GM23338 (cell line): ENCODE results near the gene RYR1. TPM values are rescaled to one million over a fixed set of nuclear protein-coding genes. Genes with fewer than 3 reads are reported as not detected.

ENCODE experiments used
- ATAC-seq: fragments of 200-7000 bp; cut with Tn5 transposase; 3 replicates; pipeline ENCODE4 v1.9.1; 2020
- DNase-seq: peaks from one replicate; pipeline ENCODE4 v3.0.0-alpha.2; 2015; ENCODE audit warnings: low spot score
- H2AFZ ChIP-seq: fragments of 200-600 bp; sonication (generic); 2 replicates; pipeline ENCODE4 v1.8.0; 2016; ENCODE audit warnings: antibody characterized with exemption, mild to moderate bottlenecking, moderate library complexity
- H3F3A ChIP-seq: fragments of 200-600 bp; sonication (generic); replicated peaks from 2 replicates; pipeline ENCODE4 v1.8.0; 2017; ENCODE audit warnings: antibody characterized with exemption, mixed run types, low read depth
- H3K27ac ChIP-seq: fragments of 200-600 bp; sonication (generic); 2 replicates; pipeline ENCODE4 v1.6.1; 2016; ENCODE audit warnings: low read depth
- H3K27me3 ChIP-seq: fragments of 200-600 bp; sonication (generic); 2 replicates; pipeline ENCODE4 v1.8.0; 2016; ENCODE audit warnings: mild to moderate bottlenecking, mixed run types, moderate library complexity; ENCODE audit not compliant: insufficient read depth
- H3K36me3 ChIP-seq: fragments of 200-600 bp; sonication (generic); 2 replicates; pipeline ENCODE4 v1.8.0; 2016; ENCODE audit warnings: mild to moderate bottlenecking; ENCODE audit not compliant: insufficient read depth
- H3K4me1 ChIP-seq: fragments of 200-600 bp; sonication (generic); 2 replicates; pipeline ENCODE4 v1.8.0; 2016; ENCODE audit warnings: mild to moderate bottlenecking, moderate library complexity; ENCODE audit not compliant: insufficient read depth
- H3K4me2 ChIP-seq: fragments of 200-600 bp; sonication (generic); 2 replicates; pipeline ENCODE4 v1.7.1; 2017; ENCODE audit warnings: mixed run types
- H3K4me3 ChIP-seq: fragments of 200-600 bp; sonication (generic); 2 replicates; pipeline ENCODE4 v1.6.1; 2016; ENCODE audit warnings: mixed run types
- H3K79me2 ChIP-seq: fragments of 200-600 bp; sonication (generic); replicated peaks from 2 replicates; pipeline ENCODE4 v1.8.0; 2017; ENCODE audit warnings: mild to moderate bottlenecking; ENCODE audit not compliant: insufficient read depth
- H3K9me2 ChIP-seq: fragments of 200-600 bp; sonication (generic); 2 replicates; pipeline ENCODE4 v1.8.0; 2017; ENCODE audit not compliant: insufficient read depth
- H4K20me1 ChIP-seq: fragments of 200-600 bp; sonication (generic); replicated peaks from 2 replicates; pipeline ENCODE4 v1.8.0; 2017; ENCODE audit warnings: mild to moderate bottlenecking; ENCODE audit not compliant: insufficient read depth
- H3K27ac Mint-ChIP-seq: 2 replicates; pipeline ENCODE4 v1.8.0; 2020; ENCODE audit warnings: inconsistent platforms, mild to moderate bottlenecking, moderate library complexity, mixed read lengths
- H3K27me3 Mint-ChIP-seq: 3 replicates; pipeline ENCODE4 v1.8.0; 2022; ENCODE audit warnings: low read depth, mild to moderate bottlenecking, moderate library complexity, mixed read lengths, inconsistent platforms; ENCODE audit not compliant: insufficient read depth, poor library complexity
- H3K36me3 Mint-ChIP-seq: 3 replicates; pipeline ENCODE4 v1.8.0; 2021; ENCODE audit warnings: low read depth, mild to moderate bottlenecking, inconsistent platforms, moderate library complexity, mixed read lengths
- H3K4me1 Mint-ChIP-seq: 3 replicates; pipeline ENCODE4 v1.8.0; 2020; ENCODE audit warnings: mild to moderate bottlenecking, inconsistent platforms, mixed read lengths
- H3K4me3 Mint-ChIP-seq: 3 replicates; pipeline ENCODE4 v1.8.0; 2021; ENCODE audit warnings: moderate library complexity, mild to moderate bottlenecking, inconsistent platforms, mixed read lengths
- H3K9me3 Mint-ChIP-seq: 3 replicates; pipeline ENCODE4 v1.8.0; 2020; ENCODE audit warnings: moderate library complexity, mild to moderate bottlenecking, inconsistent platforms, mixed read lengths
- CREB1 ChIP-seq: fragments of 250-450 bp; sonication (Bioruptor Pico); IDR thresholded peaks from 2 replicates; pipeline ENCODE4 v1.5.0; 2020; ENCODE audit warnings: low read depth, mild to moderate bottlenecking, moderate library complexity
- CTCF ChIP-seq, 2 experiments: fragments of 200-600 bp in 1 of 2; sonication (generic) in 1 of 2; conservative IDR thresholded peaks; 2 replicates each; pipeline versions ENCODE4 v1.5.1 to v1.6.1; 2016 to 2017; ENCODE audit warnings: antibody characterized with exemption in 2 of 2, low read depth in 2 of 2, mild to moderate bottlenecking in 2 of 2, moderate library complexity in 1 of 2
- EZH2phosphoT487 ChIP-seq: fragments of 200-600 bp; sonication (generic); IDR thresholded peaks from one replicate; pipeline ENCODE4 v1.8.1; 2018; ENCODE audit warnings: antibody characterized with exemption; ENCODE audit not compliant: unreplicated experiment
- NANOG ChIP-seq: IDR thresholded peaks from 2 replicates; pipeline ENCODE4 v1.6.1; 2016; ENCODE audit warnings: antibody characterized with exemption, borderline replicate concordance
- POLR2AphosphoS5 ChIP-seq: IDR thresholded peaks from 2 replicates; pipeline ENCODE4 v1.6.1; 2016; ENCODE audit warnings: antibody characterized with exemption, low read depth
- STAT1 ChIP-seq: IDR thresholded peaks from one replicate; pipeline ENCODE4 v1.6.1; 2016; ENCODE audit warnings: antibody characterized with exemption; ENCODE audit not compliant: unreplicated experiment
- ZNF331 ChIP-seq: fragments of 250-450 bp; sonication (Bioruptor Pico); IDR thresholded peaks from 2 replicates; pipeline ENCODE4 v1.5.0; 2020; ENCODE audit warnings: low read depth, mild to moderate bottlenecking, moderate library complexity
- ZNF462 ChIP-seq: fragments of 250-450 bp; sonication (Bioruptor Pico); IDR thresholded peaks from 2 replicates; pipeline ENCODE4 v1.5.0; 2020; ENCODE audit warnings: mild to moderate bottlenecking, moderate library complexity
- polyA plus RNA-seq: library from polyadenylated mRNA; unstranded; fragments of >200 nt; fragmentation: Nextera tagmentation; extraction: Ambion mirVana; gene quantifications from 2 replicates; pipeline ENCODE4 v1.2.1, GENCODE V29; 2016
- total RNA-seq: library from RNA; depleted of rRNA; stranded (reverse); fragments of >200 nt; shearing (Covaris generic); gene quantifications from 2 replicates; pipeline ENCODE4 v1.2.3, GENCODE V29; 2014
- TF ChIP-seq, protein P1 (sequence below): IDR thresholded peaks from one replicate; pipeline ENCODE4 v1.6.1; 2018; ENCODE audit warnings: antibody characterized with exemption; ENCODE audit not compliant: unreplicated experiment

The RYR1 gene
- total and polyA plus RNA-seq, 2 experiments from 2014 or later = 4.0 to 26.7 TPM

GRCh38 chr19:38505958-38506357 lies 72.5 kb downstream of the RYR1 start (continued):
- TF ChIP-seq, protein P1, sequence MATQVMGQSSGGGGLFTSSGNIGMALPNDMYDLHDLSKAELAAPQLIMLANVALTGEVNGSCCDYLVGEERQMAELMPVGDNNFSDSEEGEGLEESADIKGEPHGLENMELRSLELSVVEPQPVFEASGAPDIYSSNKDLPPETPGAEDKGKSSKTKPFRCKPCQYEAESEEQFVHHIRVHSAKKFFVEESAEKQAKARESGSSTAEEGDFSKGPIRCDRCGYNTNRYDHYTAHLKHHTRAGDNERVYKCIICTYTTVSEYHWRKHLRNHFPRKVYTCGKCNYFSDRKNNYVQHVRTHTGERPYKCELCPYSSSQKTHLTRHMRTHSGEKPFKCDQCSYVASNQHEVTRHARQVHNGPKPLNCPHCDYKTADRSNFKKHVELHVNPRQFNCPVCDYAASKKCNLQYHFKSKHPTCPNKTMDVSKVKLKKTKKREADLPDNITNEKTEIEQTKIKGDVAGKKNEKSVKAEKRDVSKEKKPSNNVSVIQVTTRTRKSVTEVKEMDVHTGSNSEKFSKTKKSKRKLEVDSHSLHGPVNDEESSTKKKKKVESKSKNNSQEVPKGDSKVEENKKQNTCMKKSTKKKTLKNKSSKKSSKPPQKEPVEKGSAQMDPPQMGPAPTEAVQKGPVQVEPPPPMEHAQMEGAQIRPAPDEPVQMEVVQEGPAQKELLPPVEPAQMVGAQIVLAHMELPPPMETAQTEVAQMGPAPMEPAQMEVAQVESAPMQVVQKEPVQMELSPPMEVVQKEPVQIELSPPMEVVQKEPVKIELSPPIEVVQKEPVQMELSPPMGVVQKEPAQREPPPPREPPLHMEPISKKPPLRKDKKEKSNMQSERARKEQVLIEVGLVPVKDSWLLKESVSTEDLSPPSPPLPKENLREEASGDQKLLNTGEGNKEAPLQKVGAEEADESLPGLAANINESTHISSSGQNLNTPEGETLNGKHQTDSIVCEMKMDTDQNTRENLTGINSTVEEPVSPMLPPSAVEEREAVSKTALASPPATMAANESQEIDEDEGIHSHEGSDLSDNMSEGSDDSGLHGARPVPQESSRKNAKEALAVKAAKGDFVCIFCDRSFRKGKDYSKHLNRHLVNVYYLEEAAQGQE = no peak
- no peak for TF ChIP-seq CREB1

- Histone ChIP-seq H3K9me2 (peaks cover 3% of the 10 kb centered on the region; the same call in 1 of the 2 replicates), H2AFZ (no peak overlapping the region), H3K4me2 (peak overlapping the region; percentile 33), H4K20me1 (no peaks in the 10 kb centered on the region; the same call in 1 of the 2 replicates), H3K4me1 (no peaks in the 10 kb centered on the region; the same call in 1 of the 2 replicates), H3K36me3 (peaks cover 15% of the 10 kb centered on the region), H3K27me3 (no peaks in the 10 kb centered on the region), H3K79me2 (no peaks in the 10 kb centered on the region), H3K4me3 (0 out of 2 replicates have a peak overlapping the region, but pooled peaks have one; percentile 20), H3F3A (peaks cover 20% of the 10 kb centered on the region; the same call in 1 of the 2 replicates), H3K27ac (peak overlapping the region; percentile 80)
- Mint-ChIP-seq H3K27ac (no peak overlapping the region), H3K9me3 (no peaks in the 10 kb centered on the region; the same call in 2 of the 3 replicates), H3K4me1 (peaks cover 10% of the 10 kb centered on the region; the same call in 2 of the 3 replicates), H3K36me3 (peaks cover 91% of the 10 kb centered on the region), H3K27me3 (peaks cover 22% of the 10 kb centered on the region), H3K4me3 (0 out of 3 replicates have a peak overlapping the region, but pooled peaks have one; percentile 23)
- no peak for ATAC-seq
- DNase-seq = no peak
- TF ChIP-seq POLR2AphosphoS5 (no peak), NANOG (no peak), CTCF (conservative IDR thresholded peaks at IDR 0.05; ENCODE audit: low read depth in 2 of 2) (no peak), STAT1 (no peak), EZH2phosphoT487 (no peak), ZNF331 (CRISPR knock-in tag) (no peak), ZNF462 (CRISPR knock-in tag) (no peak)
- TF ChIP-seq, protein P1 = no peak
Measured at GRCh38 chr19:38506375-38506722, 72.9 kb downstream of the RYR1 start.
